ENCODE measurements around the gene PPP1R15A.
"Not testable (repeated sequence)": the region's sequence is repeated elsewhere in the genome, so short reads cannot be mapped to it uniquely, and the experiment has no call there.

The PPP1R15A gene

DNA sequence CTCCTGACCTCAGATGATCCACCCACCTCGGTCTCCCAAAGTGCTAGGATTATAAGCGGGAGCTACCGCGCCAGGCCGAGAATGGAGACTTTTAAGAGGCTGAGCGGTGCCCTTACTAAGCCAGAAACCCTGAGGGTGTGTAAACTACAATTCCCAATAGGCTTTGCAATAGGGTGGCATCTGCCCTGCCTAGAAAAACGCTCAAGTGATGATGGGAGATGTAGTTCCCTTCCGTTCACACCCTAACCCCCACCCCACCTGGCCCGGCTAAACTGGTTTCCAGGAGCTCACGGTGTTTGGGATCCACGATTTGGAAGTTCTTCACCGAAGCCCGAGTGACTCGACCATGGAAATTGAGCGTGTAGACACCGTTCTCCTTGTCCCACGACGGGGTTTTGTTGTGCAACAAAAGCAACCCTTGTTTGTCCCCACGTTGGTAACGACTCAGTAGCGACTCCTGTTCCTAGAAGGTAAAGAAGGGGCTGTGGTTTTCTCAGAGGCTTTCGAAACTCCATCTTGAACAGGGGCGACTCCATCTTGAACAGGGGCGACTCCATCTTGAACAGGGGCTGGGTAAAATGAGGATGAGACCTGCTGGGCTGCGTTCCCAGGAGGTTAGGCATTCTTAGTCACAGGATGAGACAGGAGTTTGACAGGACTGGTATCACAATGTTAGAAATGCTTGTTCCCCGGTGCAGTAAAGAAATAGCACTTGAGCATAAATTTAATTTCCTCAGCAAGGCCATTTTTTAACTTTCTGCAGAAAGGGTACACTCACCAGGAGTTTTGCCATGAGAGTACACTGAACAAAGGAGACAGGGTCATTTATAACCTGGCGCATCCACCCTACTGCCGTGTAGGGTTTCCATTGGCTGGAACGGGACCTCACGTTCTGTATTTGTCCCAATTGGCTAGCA lies 9.8 kb downstream of the PPP1R15A start:
- no peak for DNase-seq

DNA sequence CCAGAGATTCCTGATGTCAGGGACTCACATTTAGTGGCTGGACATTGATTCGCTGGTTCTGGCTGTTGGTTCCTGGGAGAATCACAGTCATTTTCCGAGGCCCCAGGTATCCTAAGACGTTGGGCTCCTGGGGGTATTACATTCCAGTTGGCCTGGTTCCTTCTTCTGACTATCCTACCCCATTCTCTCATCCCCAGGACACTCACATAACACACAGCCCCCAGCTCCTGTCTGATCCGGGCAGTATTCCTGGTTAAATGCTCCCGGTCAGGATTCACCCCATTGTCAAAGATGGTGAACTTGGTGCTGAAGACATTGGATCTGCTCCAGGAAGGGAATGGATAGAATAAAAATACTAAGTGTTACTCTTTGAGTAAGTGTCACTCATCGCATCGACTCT lies 11.5 kb downstream of the PPP1R15A start:
- no peak for DNase-seq

DNA sequence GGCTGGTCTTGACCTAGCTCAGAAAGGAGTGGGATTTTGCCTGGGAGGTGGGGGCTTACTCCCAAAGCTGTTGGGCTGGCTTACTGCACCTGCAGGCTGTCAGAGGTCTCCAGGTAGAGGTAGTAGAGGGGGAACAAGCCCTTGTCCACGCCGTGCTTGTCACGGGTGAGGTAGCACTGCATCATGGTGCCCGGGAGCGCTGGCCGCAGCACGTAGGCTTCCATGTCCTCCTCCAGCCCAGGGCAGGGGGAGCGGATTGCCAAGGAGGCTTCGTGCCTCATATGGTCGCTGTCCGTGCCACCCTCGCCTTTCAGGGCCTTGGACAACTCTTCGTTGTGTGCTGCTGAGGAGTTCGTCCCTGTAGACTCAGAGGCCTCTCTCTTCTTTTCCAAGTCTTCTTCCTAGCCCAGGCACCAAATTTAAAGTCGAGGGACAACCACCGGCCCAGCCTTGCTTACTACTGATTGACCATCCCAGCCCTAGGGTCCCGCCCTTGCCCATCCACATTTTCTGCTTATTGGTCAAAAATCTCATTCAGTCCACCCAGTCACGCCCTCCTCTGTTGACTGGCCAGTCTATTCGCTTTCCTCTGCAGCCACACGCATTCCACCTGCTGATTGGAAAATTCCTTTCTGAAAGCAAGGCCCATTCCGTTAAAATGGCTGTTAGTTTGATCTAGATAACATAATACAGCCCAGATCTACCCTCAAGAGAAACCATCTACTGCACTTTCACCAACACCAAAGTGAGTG lies 15.8 kb downstream of the PPP1R15A start:
- no peak for DNase-seq

DNA sequence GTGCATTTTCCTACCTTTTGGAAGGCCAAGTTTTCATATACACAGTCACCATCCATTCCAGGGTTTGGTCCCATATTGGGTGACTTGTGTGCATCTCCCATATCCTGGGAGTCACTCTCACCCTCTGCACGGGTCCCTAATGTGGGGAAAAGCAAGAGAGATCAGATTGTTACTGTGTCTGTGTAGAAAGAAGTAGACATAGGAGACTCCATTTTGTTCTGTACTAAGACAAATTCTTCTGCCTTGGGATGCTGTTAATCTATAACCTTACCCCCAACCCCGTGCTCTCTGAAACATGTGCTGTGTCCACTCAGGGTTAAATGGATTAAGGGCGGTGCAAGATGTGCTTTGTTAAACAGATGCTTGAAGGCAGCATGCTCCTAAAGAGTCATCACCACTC lies 17.3 kb downstream of the PPP1R15A start:
- DNase-seq, result not testable (repeated sequence)

DNA sequence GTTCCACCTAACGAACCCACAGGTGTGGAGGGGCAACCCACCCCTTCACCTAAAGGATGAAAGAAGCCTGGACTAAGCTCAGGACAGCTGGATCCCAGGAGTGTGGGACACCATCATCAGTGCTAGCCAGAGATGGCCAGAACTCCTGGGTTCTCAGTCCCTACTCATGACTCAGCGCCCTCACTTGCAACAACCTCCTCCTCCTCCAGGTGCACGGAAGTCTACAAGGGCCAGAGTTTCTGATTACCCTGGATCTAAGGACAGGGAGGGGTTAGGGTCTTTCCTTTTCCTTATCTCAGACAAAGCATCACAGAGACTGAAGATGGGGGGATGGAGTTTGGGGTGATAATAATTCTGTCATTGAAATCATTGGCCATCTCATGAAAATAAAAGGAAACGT lies 18.3 kb downstream of the PPP1R15A start:
- no peak for DNase-seq

DNA sequence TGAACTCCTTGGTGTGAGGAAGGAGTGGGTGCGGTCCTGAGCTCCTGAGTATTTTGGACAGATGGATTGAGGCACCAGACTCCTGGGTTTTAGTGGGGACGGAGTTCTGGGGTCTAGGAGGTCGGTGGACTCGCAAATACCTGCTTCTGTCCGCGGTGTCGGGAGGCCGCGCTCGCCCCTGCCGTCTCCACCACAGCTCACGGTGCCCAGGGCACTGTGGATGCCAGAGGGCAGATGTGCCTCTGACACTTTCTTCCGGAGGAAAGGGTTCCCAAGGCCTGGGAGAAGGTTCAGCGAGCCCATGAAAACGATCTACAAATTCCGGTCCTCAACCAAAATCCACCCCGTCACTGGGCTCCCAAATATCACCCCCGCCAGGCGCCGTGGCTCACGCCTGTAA lies 23.0 kb downstream of the PPP1R15A start:
- DNase-seq, result no peak

DNA sequence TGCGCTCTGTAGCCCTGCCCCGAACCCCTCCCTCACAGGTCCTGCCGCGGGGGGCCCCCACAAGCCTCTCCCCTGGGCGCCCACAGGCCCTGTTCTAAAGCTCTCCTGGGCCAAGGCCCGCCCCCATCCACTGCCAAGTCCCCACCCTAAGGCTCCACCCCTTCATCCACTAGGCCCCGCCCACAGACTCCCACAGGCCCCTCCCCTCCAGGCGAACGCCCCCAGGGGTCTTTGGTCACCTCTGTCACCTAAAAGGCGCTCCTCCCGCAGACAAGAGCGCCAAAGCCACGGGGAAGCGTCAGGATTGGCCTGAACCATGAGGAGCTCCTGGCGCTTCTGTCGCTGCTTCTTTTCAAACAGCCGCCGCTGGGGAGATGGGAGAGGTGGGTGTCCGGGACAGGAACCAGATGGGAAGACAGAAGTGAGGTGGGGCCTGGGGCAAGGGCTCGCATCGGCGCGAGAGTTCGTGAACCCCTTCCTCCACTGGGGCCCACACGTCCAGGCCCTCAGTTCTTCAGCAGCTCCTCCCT lies 24.0 kb downstream of the PPP1R15A start:
- no peak for DNase-seq

DNA sequence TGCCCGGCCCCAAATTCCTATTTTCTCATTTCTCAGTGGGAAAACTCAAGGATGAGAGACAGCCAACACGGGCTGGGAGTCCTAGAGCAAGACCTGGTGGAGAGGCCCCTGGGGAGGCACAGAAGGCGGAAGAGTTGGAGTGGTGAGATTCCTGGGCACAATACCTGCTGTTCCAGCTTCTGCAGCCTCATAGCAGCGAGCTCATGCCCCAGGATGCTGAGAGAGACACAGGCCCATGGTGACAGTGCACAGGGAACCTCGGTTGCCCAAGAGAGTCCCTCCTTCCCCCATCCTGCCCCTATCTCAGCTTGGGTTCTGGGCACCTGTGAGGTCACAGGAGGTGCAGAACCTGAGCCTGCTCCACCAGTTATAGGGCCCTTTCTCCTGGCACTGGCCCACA lies 25.0 kb downstream of the PPP1R15A start:
- no peak for DNase-seq

DNA sequence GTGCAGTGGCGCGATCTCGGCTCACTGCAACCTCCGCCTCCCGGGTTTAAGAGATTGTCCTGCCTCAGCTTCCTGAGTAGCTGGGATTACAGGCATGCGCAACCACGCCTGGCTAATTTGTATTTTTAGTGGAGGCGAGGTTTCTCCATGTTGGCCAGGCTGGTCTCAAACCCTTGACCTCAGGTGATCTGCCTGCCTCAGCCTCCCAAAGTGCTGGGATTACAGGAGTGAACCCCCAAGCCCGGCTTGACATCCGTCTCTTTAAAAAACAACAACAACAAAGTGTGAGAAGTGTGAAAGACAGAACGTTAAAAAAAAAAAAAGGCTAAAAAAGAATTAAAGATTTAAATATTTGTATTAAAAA lies 27.1 kb downstream of the PPP1R15A start:
- not testable (repeated sequence) for DNase-seq

DNA sequence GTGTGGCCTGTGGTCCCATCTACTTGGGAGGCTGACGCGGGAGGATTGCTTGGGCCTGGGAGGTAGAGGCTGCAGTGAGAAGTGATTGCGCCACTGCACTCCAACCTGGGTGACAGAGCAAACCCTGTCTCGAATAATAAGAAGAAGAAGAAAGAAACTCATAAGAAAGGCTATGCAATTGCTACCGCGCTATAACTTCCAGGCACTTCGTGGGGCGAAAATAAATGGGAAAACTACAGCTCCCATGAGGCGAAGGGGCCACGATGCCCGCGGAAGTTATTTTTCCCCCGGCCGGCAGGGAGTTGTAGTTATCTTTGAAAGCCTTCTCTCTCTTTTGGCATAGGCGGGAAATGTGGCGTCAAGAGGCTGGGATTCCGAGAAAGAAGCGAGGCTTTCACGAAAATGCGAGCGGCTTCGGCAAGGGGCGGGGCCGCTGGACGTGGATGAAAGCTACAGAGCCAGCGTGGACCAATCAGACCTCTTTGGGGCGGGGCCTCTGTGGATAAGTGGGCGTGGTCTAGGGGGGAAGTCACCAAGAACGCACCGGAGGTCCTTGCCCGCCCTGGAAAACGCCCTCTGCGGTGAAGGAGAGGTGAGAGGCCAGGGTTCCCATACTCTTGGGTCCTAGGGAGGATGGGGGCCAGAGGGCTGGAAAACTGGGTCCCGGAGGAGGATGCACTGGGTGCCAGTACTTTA lies 27.7 kb downstream of the PPP1R15A start, which contains the start of gene NUCB1:
NUCB1 (plus strand) TSS at position 532 of the 696 bp plus-strand sequence. CDS start 485 bp downstream, outside the sequence.
- DNase-seq, result peak; percentile 96

DNA sequence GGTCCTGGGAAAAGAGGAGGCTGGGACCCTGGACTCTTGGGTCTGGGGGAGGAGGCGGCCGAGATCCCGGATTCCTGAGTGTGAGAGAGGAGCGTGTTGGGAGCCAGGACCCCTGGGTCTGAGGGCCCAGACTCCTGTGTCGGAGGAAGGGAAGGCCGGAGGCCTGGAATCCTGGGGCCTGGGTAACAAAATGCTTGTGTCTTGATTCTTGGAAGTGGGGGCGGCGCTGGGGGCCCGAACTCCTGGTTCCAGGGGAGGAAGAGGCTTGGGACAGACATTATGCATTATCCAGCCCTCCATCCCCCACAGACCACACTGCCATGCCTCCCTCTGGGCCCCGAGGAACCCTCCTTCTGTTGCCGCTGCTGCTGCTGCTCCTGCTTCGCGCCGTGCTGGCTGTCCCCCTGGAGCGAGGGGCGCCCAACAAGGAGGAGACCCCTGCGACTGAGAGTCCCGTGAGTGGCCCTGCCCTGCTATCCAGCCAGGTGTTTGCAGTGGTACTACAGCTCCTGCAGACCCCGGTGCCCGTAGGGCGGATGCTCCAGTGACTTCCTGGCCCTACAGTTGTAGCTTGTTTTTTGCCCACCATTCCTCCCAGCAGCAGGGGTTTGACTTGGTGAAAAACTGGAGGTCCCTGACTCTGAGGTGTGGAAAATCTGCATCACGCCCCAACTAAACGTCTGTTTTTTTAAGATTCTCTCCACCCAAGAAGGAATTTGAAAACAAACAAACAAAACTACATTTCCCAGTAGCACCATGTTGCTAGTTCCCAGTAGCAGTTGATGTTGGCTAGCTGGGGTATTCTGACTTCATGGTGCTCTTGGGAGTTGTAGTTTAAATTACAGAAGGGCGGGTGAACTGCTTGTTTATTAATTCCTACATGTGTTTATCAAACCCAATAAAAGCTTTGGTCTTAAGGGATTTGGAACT lies 28.5 kb downstream of the PPP1R15A start:
- no peak for DNase-seq

DNA sequence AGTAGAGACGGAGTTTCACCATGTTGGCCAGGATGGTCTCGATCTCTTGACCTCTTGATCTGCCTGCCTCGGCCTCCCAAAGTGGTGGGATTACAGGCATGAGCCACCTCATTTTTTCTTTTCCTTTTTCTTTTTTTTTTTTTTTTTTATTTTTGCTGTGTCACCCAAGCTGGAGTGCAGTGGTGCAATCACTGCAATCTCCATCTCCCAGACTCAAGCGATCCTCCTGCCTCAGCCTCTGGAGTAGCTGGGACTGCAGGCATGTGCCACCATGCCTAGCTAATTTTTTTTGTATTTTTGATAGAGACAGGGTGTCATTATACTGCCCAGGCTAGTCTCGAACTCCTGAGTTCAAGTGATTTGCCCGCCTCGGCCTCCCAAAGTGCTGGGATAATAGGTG lies 30.1 kb downstream of the PPP1R15A start:
- DNase-seq, result not testable (repeated sequence)

DNA sequence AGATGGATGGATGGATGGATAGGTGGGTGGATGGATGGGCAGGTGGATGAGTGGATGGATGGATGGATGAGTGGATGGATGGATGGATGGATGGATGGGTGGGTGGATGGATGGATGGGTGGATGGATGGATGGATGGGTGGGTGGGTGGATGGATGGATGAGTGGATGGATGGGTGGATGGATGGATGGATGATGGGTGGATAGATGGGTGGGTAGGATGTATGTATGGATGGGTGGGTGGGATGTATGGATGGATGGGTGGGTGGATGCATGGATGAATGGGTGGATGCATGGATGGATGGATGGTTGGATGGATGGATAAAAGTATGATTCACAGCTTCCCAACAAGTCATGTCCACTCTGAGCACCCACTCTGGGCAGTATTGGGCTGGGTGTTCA lies 31.6 kb downstream of the PPP1R15A start:
- not testable (repeated sequence) for DNase-seq

DNA sequence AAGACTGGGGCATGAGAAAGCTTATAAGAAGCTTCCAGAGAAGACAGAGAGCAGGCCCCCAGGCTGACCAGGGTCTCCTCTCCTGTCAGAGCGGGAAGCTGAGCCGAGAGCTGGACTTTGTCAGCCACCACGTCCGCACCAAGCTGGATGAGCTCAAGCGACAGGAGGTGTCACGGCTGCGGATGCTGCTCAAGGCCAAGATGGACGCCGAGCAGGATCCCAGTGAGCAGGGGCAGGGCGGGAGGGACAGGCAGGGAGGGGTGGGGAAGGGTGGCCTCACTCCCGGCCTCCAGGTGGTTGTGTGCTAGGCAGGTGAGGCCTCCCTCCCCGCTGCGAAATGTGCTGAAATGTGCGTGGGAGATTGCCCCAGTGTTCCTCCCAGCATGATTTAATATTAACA lies 33.4 kb downstream of the PPP1R15A start:
- DNase-seq, result no peak

DNA sequence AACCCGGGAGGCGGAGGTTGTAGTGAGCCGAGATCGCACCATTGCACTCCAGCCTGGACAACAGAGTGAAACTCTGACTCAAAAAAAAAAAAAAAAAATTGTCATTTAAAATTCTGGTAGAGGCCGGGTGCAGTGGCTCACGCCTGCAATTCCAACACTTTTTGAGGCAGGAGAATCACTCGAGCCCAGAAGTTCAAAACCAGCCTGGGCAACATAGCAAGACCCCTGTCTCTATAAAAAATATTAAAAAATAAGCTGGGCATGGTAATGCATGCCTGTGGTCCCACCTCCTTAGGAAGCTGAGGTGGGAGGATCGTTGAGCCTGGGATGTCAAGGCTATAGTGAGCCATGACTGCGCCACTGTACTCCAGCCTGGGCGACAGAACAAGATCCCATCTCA lies 34.1 kb downstream of the PPP1R15A start:
- no peak for DNase-seq

DNA sequence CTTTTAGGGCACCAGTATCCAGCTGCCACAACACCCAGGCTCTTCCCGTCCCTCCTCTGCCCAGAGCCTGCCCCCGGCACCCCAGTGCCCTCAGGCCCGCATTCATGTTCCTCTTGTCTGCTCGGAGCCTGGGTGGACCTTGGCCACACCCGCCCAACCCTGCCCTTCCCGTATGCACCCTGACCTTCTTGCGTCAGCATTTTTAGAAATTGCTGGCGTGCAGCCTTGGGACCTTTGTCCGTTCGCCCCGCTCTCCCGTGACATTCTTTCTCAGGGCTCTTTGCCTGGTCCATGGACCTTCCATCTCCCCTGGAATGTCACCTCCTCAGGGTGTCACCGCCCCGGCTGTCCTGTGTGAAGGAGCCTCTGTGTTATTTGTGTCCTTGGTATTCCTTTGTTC lies 35.5 kb downstream of the PPP1R15A start:
- DNase-seq, result no peak

DNA sequence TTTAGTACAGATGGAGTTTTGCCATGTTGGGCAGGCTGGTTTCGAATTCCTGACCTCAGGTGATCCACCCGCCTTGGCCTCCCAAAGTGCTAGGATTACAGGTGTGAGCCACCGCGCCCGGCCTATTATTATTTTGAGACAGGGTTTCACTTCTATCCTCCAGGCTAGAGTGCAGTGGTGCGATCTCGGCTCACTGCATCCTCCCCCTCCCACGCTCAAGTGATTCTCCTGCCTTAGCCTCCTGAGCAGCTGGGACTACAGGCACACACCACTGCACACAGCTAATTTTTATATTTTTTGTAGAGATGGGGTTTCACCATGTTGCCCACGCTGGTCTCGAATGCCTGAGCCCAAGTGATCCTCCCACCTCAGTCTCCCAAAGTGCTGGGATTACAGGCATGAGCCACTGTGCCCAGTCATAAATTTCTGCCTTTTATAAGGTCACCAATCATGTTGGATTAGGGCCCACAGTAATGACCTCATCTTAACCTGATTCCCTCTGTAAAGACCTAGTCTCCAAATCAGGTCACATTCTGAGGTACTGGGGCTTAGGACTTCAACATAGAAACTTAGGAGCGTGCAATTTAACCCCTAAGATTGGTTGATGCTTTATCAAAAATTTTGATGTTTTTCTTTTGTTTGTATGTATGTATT lies 37.3 kb downstream of the PPP1R15A start:
- not testable (repeated sequence) for DNase-seq

DNA sequence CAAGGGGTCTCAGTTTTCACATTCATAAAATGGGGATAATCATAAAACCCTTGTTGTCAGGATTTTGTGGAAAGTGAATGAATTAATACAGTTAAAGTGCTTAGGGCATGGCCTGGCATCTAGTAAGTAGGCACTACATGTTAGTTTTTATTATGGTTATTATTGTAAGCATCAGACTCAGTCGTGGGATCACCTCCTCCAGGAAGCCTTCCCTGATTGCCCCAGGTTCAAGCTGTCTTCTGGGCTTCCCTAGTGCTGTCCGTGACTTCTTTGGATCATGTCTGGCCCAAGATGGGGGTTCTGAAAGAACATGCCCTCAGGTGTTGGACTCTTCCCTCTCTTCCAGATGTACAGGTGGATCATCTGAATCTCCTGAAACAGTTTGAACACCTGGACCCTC lies 38.6 kb downstream of the PPP1R15A start:
- no peak for DNase-seq

DNA sequence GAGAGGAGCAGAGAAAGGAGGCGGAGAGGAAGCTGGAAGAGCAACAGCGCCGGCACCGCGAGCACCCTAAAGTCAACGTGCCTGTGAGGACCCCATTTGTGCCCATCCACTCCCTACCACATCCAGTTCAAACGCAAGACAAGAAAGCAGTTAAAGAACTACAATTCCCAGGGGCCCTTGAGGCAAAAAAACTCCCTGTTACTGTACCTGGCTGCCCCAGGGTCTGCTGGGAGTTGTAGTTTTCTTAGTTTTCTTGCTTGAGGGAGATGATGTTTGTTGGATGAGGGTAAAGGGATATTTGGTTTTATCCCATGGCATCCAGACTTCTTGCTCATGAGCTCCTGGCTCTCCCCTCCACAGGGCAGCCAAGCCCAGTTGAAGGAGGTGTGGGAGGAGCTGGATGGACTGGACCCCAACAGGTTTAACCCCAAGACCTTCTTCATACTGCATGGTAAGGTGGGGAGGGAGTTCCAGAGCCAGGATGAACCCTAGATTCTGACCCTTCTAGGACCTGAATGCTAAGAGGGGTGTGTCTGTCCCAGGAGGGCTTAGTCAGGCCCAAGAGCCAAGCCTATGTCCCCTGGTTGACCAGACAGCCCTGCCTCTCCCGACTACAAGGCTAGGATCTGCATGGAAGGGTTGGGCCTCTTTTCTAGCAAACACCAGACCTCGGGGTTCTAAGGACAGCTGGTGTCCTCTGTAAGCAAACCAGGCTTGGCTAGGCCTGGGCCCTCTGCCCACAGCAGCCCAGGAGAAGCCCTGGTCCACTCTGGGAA lies 41.1 kb downstream of the PPP1R15A start:
- DNase-seq, result no peak

DNA sequence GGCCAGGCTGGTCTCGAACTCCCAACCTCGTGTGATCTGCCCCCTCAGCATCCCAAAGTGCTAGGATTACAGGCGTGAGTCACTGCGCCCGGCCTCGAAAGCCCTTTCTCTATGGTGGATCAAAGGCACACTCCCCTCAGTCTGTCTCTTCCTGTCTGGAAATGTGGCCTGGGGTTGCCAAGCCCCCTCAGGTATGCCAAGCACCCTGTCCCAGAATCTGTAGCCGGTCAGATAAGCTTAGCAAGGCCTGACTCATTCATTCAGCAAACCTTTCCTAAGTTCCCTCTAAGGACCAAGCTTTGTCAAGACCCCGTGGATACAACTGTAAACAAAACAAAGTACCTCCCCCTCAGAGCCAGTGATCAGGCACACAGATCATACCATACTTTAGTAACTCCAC lies 42.0 kb downstream of the PPP1R15A start:
- DNase-seq, result no peak

DNA sequence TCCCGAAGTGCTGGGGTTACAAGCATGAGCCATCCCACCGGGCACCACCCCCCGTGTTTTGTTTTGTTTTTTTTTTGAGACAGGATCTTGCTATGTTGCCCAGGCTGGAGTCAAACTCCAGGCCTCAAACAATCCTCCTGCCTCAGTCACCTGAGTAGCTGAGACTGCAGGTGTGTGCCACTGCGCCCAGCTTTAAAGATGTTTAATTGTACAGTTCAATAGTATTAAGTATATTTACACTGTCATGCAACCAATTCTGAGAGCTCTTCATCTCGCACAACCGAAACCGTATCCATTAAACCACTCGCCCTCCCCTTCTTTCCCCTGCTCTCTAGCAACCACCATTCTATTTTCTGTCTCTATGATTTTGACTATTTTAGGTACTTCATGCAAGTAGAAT lies 43.5 kb downstream of the PPP1R15A start:
- DNase-seq, result no peak

All from NCI-H1048 (cell line).